HG03432 (cell line): ENCODE data around the gene TRA2B.

Experiments
- ATAC-seq: cut with Tn5 transposase; IDR thresholded peaks from one replicate; pipeline ENCODE4 v1.9.1; 2021; ENCODE audit warnings: mild to moderate bottlenecking, moderate library complexity; ENCODE audit not compliant: unreplicated experiment

TRA2B gene

GRCh38 chr3:185881926-185882325 is 55.9 kb downstream of the TRA2B start:
- ATAC-seq, result no peak

GRCh38 chr3:185880600-185880999 is 57.2 kb downstream of the TRA2B start:
- no peak for ATAC-seq

GRCh38 chr3:185878920-185879319 is 58.9 kb downstream of the TRA2B start:
- ATAC-seq, result no peak

GRCh38 chr3:185874119-185874518 is 63.7 kb downstream of the TRA2B start:
- ATAC-seq, result no peak

- no peak for ATAC-seq
Observed at GRCh38 chr3:185867650-185868049, 70.2 kb downstream of the TRA2B start.

GRCh38 chr3:185866995-185867394 is 70.8 kb downstream of the TRA2B start:
- ATAC-seq, result no peak

- ATAC-seq, result no peak
Observed at GRCh38 chr3:185866555-185866954, 71.3 kb downstream of the TRA2B start.
